GM13977 (cell line): Measurements from ENCODE around the gene NCAPD2.

ENCODE experiments used
- DNase-seq: peaks from one replicate; pipeline ENCODE4 v3.0.0; 2012; ENCODE audit warnings: low spot score
- in situ Hi-C: fragments of 300-500 bp; cut with MboI; formaldehyde crosslinking; loops from one replicate; pipeline ENCODE4 v1.12.0; 2022; ENCODE audit warnings: low sequenced_read_pairs, low pct_unique_long_range_greater_than_20kb, mixed read lengths, inconsistent platforms; ENCODE audit not compliant: unreplicated experiment
- TF ChIP-seq, protein P1 (sequence below): IDR thresholded peaks from 2 replicates; pipeline ENCODE4 v1.5.1; 2012; ENCODE audit warnings: mild to moderate bottlenecking, control low read depth; ENCODE audit not compliant: insufficient read depth; ENCODE audit errors: extremely low read depth, missing control alignments

The NCAPD2 gene

DNA sequence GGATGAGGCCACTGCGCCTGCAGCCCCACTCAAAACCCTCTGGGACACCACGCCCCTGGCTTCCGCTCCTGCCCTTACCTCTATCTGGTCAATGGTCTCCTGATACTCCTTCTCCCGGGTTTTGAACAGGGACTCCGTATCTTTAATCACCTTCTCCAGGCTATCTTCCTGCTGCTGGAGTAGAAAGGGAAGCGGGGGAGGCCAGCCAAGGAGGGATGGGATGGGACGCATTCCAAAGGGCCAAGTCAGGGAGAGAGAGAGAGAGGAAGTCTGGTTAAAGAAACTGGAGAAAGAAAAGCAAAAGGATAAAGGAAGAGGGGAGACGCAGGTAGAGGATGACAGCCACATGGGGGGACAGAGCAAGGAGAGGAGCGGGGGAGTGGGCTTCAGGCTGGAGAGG is 54.1 kb downstream of the NCAPD2 start:
- TF ChIP-seq, protein P1, sequence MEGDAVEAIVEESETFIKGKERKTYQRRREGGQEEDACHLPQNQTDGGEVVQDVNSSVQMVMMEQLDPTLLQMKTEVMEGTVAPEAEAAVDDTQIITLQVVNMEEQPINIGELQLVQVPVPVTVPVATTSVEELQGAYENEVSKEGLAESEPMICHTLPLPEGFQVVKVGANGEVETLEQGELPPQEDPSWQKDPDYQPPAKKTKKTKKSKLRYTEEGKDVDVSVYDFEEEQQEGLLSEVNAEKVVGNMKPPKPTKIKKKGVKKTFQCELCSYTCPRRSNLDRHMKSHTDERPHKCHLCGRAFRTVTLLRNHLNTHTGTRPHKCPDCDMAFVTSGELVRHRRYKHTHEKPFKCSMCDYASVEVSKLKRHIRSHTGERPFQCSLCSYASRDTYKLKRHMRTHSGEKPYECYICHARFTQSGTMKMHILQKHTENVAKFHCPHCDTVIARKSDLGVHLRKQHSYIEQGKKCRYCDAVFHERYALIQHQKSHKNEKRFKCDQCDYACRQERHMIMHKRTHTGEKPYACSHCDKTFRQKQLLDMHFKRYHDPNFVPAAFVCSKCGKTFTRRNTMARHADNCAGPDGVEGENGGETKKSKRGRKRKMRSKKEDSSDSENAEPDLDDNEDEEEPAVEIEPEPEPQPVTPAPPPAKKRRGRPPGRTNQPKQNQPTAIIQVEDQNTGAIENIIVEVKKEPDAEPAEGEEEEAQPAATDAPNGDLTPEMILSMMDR = no peak
- no peak for DNase-seq
- in situ Hi-C loops = no loop called here

DNA sequence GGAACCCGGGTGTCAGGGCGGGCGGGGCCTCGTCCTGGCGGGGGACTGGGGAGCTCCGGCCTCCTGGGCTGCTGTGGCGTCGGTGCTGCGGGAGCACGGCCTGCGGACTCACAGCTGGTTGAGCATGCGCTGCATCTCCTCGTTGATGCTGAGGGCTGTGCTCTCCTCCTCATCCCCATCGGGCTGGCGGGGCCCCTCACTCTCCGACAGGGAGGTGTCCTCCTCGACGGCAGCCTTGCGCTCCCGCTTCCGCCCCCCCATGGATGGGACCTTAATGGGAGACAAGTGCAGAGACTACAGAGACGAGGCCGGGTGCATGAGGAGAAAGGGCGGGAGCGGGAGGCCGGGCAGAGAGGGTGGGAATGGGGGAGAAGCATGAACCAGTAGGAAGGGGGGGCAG is 54.7 kb downstream of the NCAPD2 start:
- TF ChIP-seq, protein P1 = no peak
- in situ Hi-C loops = no loop called here
- no peak for DNase-seq

- TF ChIP-seq, protein P1 = no peak
- DNase-seq = no peak
- in situ Hi-C loops = no loop called here
These were observed 55.2 kb downstream of the NCAPD2 start for GRCh38 chr12:6548966-6549683.

DNA sequence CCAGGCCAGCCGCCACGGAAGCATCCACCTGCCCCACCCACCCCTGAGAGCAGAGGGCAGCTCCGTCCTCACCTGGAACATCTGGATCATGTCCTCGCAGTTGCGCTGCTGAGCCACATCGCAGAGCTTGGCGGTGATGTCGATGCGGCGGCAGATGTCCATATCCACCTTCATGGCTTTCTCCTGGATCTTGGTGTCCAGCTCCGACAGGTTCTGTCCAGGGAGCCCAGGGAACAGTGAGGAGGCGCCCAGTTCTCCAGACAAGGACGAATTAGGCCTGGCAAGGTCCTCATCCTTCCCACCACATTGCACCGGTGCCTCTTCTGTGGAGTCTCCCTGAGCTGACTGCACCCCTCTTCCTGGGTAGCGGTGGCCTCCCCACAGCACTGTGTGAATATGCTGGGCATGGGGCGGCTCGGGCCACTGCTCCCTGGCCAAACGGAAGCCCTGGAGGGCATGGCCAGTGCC is 55.8 kb downstream of the NCAPD2 start:
- no peak for DNase-seq
- in situ Hi-C loops = no loop called here
- TF ChIP-seq, protein P1 = no peak

DNA sequence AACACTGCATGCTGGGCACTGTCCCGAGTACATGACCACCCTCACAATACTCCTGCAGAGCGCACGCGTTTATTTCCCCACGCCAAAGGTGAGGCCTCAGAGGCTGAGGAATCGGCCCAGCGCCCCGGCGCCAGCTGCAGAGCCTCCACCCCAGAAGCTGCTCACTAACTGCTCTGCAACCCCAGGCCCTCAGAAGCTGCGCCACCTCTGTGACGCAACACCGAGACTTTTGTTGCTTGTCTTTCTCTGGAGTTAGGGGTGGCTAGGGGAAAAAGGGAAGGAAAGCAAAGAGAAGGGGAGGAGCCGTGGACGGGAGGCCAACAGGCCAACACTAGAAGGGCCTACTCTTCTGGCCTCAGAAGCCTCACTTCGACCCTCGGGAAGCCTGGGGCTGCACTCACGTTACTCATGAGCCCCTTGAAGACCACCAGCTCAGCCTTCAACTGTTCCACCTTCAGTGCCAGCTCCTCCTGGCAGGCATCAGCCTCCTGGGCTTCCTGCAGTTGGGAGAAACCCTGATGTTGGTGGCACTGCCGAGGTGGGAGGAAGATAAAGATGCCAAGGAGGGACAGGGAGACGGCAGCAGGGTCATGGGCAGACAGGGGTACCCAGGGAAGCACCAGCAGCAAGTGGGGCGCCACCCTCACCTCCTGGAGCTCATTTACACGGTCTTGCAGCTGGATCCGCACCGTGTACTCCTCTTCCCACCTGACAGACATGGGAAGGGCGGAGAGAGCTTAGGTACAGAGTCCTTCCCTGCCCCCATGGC is 56.6 kb downstream of the NCAPD2 start:
- in situ Hi-C loops = no loop called here
- TF ChIP-seq, protein P1 = no peak
- DNase-seq = no peak

DNA sequence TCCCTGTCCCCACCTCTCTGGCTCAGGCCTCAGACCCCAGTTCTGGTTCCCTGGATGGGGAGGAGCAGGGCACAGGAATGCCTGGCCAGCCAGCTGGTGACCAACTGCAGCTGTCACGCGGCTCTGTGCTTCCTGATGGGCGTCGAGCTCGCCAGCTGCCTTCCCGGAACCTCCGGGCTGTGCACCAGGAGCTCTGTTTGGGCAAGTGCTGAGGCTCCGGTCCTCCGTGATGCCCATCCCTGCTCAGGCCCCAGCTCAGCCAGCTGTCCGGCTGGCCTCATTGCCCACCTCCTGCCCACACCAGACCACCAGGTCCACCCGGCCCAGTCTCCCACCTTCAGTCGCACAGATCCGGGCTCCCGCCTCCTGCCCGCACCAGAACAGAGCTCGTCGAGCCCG is 57.2 kb downstream of the NCAPD2 start:
- DNase-seq = no peak
- TF ChIP-seq, protein P1 = no peak
- in situ Hi-C loops = no loop called here
